Stimulated activated CD8-positive, alpha-beta memory T cell treated with anti-CD3 and anti-CD28 coated beads, Interleukin-4, amount 100 ng/mL, for 48 hours (primary cell): ENCODE results near the gene GGCT.

Source experiments
- DNase-seq: peaks from one replicate; pipeline ENCODE4 v3.0.0-alpha.2; 2020

Gene GGCT

GRCh38 chr7:30476459-30477145, 28.0 kb downstream of the GGCT start:
- no peak for DNase-seq

DNA sequence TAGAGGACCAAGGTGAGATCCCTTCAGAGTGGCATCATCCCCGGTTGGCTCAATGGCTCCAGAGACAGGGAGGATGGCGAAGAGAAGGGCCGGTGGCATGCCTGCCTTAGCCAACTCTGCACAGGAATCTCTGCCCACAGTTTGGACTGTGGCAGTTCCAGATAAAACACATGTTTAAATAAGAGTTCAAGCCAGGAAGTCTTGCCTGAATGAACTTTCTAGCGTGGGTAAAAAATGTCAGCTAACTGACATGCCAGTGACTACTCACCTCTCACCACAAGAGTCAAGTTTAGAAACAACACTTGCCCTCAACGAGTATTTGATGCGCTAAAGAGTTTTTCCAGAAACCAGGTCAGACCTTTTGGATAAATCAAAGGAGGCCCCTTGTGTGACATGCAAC, 29.0 kb downstream of the GGCT start:
- no peak for DNase-seq

GRCh38 chr7:30474893-30475292, 29.7 kb downstream of the GGCT start:
- no peak for DNase-seq

DNA sequence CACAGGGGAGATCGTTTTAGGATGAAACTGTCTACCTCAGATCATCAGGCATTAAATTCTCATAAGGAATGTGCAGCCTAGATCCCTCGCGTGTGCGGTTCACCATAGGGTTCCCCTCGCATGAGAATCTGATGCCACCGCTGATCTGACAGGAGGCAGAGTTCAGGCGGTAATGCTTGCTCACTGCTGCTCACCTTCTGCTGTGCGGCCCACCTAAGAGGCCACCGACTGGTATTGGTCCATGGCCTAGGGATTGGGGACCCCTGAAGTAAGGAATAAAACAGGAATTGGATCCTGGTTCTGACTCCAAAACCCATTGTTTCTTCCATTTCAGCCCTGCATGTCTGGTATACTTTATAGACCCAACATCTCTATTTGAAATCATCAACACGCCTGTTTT, 30.1 kb downstream of the GGCT start:
- DNase-seq = no peak

DNA sequence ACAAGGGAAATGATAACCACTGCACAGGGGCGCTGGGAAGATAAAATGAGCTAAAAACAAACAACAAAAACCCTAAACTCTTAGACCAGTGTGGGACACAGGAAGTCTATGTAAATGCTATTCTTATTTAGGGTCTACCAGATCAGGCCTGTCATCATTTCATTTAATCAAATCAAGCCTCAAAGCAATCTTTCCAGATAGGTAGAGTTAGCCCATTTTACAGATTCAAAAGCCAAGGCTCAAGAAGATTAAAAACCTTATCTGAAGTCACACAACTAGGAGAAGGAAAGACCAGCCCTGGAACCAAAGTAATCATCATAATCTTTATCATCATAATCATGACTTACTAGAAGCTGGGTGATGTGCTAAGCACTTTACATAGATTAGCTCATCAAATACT, 30.7 kb downstream of the GGCT start:
- DNase-seq = no peak

- DNase-seq = no peak
These were observed 31.5 kb downstream of the GGCT start for GRCh38 chr7:30472784-30473775.

- no peak for DNase-seq
These were observed 32.4 kb downstream of the GGCT start for GRCh38 chr7:30472081-30472783.

DNA sequence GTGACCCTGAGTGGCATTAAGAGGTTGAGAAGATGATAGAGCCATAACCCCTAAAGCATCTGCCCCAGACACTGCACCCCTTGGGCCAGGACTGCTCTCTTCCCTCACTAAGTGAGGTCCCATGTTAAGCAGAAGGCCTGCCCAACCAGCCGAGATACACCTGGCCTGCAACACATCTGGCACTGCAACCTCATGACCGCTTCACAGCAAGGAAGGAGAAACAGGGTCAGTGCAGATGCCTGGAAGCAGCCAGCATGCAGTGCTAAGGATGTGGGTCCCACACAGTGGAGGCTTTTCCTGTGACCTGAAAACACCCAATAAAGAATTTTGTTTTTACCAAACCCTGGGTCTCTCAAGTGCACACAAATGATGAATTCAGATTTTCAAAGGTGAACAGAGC, 33.4 kb downstream of the GGCT start:
- DNase-seq = no peak

DNA sequence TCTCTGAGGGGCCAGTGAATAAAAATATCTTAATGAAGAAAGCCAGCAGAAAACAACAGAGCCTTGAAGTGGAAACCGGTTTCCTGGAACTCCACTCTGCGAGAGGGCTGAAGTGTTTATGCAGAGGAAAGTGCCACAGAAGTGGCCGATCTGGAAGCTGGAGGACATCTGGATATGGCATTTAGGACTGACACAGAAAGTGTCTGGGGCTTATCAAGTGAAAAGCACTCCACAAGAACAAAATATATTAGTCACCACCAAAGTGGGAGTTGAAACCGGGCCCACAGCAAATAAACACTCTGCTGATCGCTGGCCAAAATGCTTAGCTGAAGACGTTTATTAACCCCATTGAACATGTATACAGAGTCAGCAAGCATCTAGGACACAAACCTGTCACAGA, 33.9 kb downstream of the GGCT start:
- DNase-seq = no peak

- no peak for DNase-seq
These were observed 34.4 kb downstream of the GGCT start for GRCh38 chr7:30470163-30470770.

GRCh38 chr7:30469303-30469702, 35.3 kb downstream of the GGCT start:
- no peak for DNase-seq

GRCh38 chr7:30468791-30469190, 35.8 kb downstream of the GGCT start:
- no peak for DNase-seq

DNA sequence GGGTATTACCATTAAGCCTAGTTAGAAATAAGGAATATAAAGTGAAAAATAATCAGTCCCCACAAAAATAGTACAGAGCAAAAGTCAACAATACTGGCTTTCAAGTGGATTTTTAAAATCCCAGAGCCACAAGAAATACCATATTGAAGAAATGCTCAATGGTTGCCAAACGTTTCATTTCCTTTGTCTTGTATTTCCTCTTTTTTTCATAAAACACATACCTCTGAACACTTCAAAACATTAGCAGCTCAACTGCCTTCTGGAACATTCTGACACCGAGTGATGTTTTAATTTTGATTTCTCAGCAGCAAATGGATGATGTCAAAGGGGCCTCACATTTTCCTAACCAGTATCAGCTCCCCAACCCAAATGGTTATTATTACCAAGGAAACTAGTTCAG, 36.6 kb downstream of the GGCT start:
- DNase-seq = no peak

DNA sequence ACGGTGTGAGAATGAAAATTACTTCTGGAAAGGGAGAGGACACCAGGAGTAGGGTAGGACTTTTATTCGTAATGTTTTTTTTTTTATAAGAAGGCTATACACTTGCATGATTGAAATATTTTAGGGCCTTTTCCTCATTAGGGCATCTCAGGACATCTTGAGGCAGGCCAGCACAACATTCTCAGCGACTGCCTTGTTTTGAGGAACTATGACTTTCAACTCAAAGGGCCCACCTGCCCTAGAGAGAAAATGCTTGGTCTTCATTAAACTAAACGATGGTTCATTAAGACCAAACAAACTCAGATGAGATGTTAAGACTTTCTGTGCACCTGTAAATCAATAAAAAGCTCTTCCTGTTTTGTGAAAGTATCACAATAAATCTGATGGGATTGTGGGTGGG, 37.4 kb downstream of the GGCT start:
- DNase-seq = no peak

DNA sequence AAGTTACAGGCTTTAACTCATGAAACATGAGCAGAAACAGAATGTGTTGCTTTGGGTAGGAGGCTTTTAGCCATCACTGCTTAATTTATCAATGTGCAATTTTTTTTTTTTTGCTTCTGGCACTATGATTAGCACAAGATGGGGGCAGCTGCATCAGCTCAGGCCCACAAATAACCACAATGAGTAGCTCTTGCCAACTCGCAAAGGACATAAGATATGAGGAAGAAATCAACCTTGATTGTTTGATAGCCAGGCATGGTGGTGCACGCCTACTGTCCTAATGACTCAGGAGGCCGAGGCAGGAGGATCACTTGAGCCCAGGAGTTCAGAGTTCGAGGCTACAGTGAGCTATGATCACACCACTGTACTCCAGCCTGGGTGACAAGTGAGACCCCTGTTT, 38.4 kb downstream of the GGCT start:
- DNase-seq = no peak

GRCh38 chr7:30465811-30466180, 38.8 kb downstream of the GGCT start:
- no peak for DNase-seq

- no peak for DNase-seq
These were observed 39.4 kb downstream of the GGCT start for GRCh38 chr7:30465046-30465810.

GRCh38 chr7:30464231-30464671, 40.4 kb downstream of the GGCT start:
- no peak for DNase-seq

DNA sequence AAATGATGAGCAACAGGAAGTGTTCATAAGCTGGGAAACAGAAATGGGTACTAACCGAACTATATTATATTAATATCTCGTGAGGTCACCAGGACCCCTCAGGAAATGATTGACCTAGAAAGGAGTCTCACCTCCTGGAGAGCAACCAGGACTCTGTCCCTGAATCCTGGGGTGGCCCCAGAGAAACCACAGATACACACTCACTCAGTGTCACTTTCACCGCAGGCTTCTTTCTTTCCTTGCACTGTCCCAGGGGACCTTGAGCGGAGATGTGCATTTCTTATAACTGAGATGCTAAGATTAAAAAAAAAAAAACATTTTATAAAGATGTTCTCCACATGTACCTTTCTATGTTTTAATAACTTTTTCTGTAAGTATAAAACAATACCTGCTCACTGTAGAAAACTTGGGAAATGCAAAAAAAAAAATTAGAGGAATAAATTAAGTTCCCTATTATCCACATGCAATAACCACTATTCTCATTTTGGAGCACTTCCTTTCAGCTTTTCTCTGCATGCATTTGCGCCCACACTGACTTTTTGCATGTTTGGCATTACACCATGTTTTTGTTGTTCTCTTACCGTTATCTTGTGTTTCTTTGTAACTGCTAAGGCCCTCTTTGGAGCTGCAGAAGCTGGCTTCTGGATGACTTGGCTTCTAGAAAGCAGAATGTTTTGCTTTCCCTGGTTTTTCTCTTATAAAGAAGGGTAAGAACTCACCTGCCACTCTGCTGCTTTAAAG, 41.1 kb downstream of the GGCT start:
- DNase-seq = no peak

- DNase-seq = no peak
These were observed 42.5 kb downstream of the GGCT start for GRCh38 chr7:30462179-30462578.

- no peak for DNase-seq
These were observed 44.4 kb downstream of the GGCT start for GRCh38 chr7:30460246-30460633.
